AG10803 (cell line): ENCODE results near the gene HHEX.
A peak's percentile ranks its signal among the peaks of the same experiment; 100 is the strongest.
"Not testable (repeated sequence)": the region's sequence is repeated elsewhere in the genome, so short reads cannot be mapped to it uniquely, and the experiment has no call there.

Experiments used
- DNase-seq: peaks from one replicate; pipeline ENCODE4 v3.0.0; 2010; ENCODE audit warnings: low read depth
- H3K4me3 ChIP-seq: 2 replicates; pipeline ENCODE4 v1.5.1; 2011; ENCODE audit warnings: mild to moderate bottlenecking, low read length, control low read depth
- TF ChIP-seq, protein P1 (sequence below): conservative IDR thresholded peaks from 2 replicates; pipeline ENCODE4 v1.5.1; 2011; ENCODE audit warnings: mild to moderate bottlenecking, low read length, control low read depth, inconsistent platforms

The HHEX gene

DNA sequence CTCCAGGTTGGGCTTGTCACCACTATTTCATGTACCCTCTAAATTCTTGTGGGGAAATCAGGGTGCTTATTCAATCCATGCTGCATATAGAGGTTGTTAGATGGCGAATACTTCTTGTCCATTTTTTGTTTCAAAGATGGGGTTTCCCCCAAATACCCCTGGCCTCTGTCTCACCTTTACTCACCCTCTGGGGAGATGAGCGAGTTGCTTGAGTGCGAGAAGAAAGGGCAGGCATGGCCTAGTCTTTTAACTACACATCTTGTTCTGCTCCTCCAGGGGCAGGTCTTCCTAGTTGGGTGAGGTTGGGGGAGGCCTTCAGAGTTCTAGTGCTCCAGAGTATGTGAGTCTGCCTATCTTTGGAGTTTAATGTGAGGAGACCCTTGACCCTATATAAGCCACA, 46.2 kb downstream of the HHEX start:
- no peak overlapping the region for H3K4me3 ChIP-seq
- TF ChIP-seq, protein P1, sequence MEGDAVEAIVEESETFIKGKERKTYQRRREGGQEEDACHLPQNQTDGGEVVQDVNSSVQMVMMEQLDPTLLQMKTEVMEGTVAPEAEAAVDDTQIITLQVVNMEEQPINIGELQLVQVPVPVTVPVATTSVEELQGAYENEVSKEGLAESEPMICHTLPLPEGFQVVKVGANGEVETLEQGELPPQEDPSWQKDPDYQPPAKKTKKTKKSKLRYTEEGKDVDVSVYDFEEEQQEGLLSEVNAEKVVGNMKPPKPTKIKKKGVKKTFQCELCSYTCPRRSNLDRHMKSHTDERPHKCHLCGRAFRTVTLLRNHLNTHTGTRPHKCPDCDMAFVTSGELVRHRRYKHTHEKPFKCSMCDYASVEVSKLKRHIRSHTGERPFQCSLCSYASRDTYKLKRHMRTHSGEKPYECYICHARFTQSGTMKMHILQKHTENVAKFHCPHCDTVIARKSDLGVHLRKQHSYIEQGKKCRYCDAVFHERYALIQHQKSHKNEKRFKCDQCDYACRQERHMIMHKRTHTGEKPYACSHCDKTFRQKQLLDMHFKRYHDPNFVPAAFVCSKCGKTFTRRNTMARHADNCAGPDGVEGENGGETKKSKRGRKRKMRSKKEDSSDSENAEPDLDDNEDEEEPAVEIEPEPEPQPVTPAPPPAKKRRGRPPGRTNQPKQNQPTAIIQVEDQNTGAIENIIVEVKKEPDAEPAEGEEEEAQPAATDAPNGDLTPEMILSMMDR, result no peak
- no peak for DNase-seq

DNA sequence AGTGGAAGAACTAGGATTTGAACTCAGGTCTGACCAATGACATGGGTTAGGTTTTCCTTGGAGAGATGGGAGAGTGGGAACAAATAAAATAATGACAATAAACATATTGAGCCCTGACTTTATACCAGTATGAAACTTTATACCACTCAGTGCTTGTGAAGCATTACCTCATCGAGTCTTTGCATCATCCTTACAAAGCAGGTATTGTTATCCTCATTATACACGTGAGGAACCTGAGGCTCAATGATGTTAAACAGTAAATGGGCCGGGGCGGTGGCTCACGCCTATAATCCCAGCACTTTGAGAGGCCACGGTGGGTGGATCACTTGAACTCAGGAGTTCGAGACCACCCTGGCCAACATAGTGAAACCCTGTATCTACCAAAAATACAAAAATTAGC, 47.7 kb downstream of the HHEX start:
- TF ChIP-seq, protein P1, result no peak
- no peak overlapping the region for H3K4me3 ChIP-seq
- no peak for DNase-seq

GRCh38 chr10:92740762-92741161, 51.0 kb downstream of the HHEX start:
- TF ChIP-seq, protein P1, result no peak
- peak; percentile 12 for DNase-seq
- no peak overlapping the region for H3K4me3 ChIP-seq

DNA sequence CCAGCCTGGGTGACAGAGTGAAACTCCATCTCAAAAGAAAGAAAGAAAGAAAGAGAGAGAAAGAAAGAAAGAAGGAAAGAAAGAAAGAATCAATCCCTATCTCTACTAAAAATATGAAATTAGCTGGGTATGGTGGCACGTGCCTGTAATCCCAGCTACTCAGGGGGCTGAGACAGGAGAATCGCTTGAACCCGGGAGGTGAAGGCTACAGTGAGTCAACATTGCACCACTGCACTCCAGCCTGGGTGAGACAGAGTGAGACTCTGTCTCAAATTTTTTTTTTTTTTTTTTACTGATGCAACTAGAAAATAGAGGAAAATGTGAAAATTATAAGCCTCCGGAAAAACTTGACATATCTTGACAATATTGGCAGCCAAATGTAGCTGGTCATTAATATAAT, 52.0 kb downstream of the HHEX start:
- not testable (repeated sequence) for DNase-seq, H3K4me3 ChIP-seq

DNA sequence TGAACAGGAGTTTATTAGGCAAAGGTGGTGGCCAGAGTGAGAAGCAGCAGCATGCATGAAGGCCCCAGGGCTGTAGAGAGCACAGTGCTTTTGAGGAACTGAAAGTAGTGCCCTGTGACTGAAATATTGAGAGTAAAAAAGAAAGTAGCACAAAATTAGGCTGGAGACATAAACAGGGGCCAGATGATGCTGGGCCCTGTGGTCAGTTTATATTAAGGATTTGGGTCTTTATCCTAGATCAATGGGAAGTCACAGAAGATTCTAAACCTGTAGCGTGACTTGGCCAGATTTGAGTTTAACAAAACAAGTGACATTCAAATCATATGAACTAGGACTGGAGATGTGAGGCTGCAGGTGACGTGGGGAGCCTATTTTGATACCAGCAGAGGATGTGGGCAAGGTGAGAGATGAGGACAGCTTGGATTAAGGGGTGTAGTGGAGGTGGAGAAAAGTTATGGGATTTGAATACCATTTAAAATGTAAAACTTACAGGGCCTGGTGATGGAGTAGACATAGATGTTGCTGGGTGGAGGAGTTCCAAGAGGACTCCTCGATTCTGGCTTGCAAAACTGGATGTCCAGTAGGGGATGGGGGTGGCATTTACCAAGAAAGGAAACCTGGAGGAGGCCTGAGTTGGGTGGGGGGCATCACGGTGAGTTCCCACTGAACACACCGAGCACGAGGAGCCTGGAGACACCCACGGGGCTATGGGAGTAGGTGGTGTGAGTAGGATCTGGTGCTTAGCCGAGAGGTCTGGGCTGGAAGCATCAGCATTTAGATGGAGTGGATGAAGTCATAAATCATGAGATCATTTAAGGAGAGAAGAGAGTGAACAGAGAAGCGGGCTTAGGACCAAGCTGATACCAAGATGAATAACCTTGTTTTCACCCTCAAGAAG, 52.8 kb downstream of the HHEX start:
- no peak overlapping the region for H3K4me3 ChIP-seq
- TF ChIP-seq, protein P1, result no peak
- DNase-seq, result no peak
